Liver (tissue), 9 donors: Measurements from ENCODE around the gene PRR5L. TPM values are rescaled to one million over a fixed set of nuclear protein-coding genes. Genes with fewer than 3 reads are reported as not detected.

Experiments used
- DNase-seq: peaks from one replicate; pipeline ENCODE4 v3.0.0-alpha.2; 2017; ENCODE audit warnings: low spot score
- H3K27ac ChIP-seq, 2 donors: one replicate each; pipeline ENCODE4 v1.7.0; 2013; ENCODE audit warnings: inconsistent platforms in 2 of 2, low read length in 2 of 2, control low read depth in 1 of 2, low read depth in 1 of 2, mild to moderate bottlenecking in 1 of 2
- H3K27me3 ChIP-seq, 4 donors: one replicate each; pipeline versions ENCODE4 v1.6.1 to v1.7.0; 2013; ENCODE audit warnings: low read length in 3 of 4, inconsistent platforms in 1 of 4, mild to moderate bottlenecking in 1 of 4, moderate library complexity in 1 of 4; ENCODE audit not compliant: control insufficient read depth in 4 of 4, insufficient read depth in 4 of 4
- H3K36me3 ChIP-seq, 4 donors: one replicate each; pipeline versions ENCODE4 v1.6.1 to v1.7.0; 2013; ENCODE audit warnings: low read length in 3 of 4, mild to moderate bottlenecking in 3 of 4, low read depth in 1 of 4, moderate library complexity in 1 of 4; ENCODE audit not compliant: control insufficient read depth in 4 of 4, insufficient read depth in 3 of 4
- H3K4me1 ChIP-seq, 4 donors: one replicate each; pipeline versions ENCODE4 v1.6.1 to v1.7.0; 2013; ENCODE audit warnings: low read length in 3 of 4, mild to moderate bottlenecking in 3 of 4, moderate library complexity in 1 of 4; ENCODE audit not compliant: control insufficient read depth in 4 of 4, insufficient read depth in 4 of 4
- H3K4me3 ChIP-seq, 3 donors: one replicate each; pipeline versions ENCODE4 v1.6.1 to v1.7.0; 2013; ENCODE audit warnings: low read length in 3 of 3, control low read depth in 1 of 3, low read depth in 1 of 3, mild to moderate bottlenecking in 1 of 3
- H3K9ac ChIP-seq, 2 donors: one replicate each; pipeline ENCODE4 v1.7.0; 2013; ENCODE audit warnings: low read length in 2 of 2, mild to moderate bottlenecking in 2 of 2, moderate library complexity in 2 of 2, control low read depth in 1 of 2, low read depth in 1 of 2
- H3K9me3 ChIP-seq, 4 donors: one replicate each; pipeline versions ENCODE4 v1.6.1 to v1.7.0; 2013; ENCODE audit warnings: low read length in 3 of 4; ENCODE audit not compliant: control insufficient read depth in 4 of 4
- ATF3 ChIP-seq: IDR thresholded peaks from 2 replicates; pipeline ENCODE4 v1.6.1; 2016; ENCODE audit warnings: antibody characterized with exemption
- CTCF ChIP-seq: fragments of 150-350 bp; IDR thresholded peaks from 2 replicates; pipeline ENCODE4 v1.5.1; 2017; ENCODE audit warnings: improper control_type of control experiment, low read depth, low read length; ENCODE audit not compliant: missing input control
- FOXA1 ChIP-seq: IDR thresholded peaks from 2 replicates; pipeline ENCODE4 v1.6.1; 2016; ENCODE audit warnings: antibody characterized with exemption
- FOXA2 ChIP-seq: IDR thresholded peaks from 2 replicates; pipeline ENCODE4 v1.6.1; 2016; ENCODE audit warnings: antibody characterized with exemption
- HNF4A ChIP-seq, 2 donors: conservative IDR thresholded peaks; 2 replicates each; pipeline ENCODE4 v1.6.1; 2016; ENCODE audit warnings: antibody characterized with exemption in 2 of 2, mild to moderate bottlenecking in 2 of 2
- HNF4G ChIP-seq: IDR thresholded peaks from 2 replicates; pipeline ENCODE4 v1.6.1; 2016; ENCODE audit warnings: antibody characterized with exemption
- JUND ChIP-seq, 2 donors: IDR thresholded peaks; 2 replicates each; pipeline ENCODE4 v1.6.1; 2016; ENCODE audit warnings: antibody characterized with exemption in 2 of 2
- MAX ChIP-seq: IDR thresholded peaks from 2 replicates; pipeline ENCODE4 v1.6.1; 2016; ENCODE audit warnings: antibody characterized with exemption
- NR2F2 ChIP-seq: IDR thresholded peaks from 2 replicates; pipeline ENCODE4 v1.6.1; 2016; ENCODE audit warnings: antibody characterized with exemption
- RAD21 ChIP-seq, 2 donors: IDR thresholded peaks; 2 replicates each; pipeline ENCODE4 v1.6.1; 2016; ENCODE audit warnings: antibody characterized with exemption in 2 of 2, mild to moderate bottlenecking in 2 of 2
- REST ChIP-seq: IDR thresholded peaks from 2 replicates; pipeline ENCODE4 v1.6.1; 2016; ENCODE audit warnings: antibody characterized with exemption, mild to moderate bottlenecking
- RXRA ChIP-seq, 2 donors: IDR thresholded peaks; 2 replicates each; pipeline ENCODE4 v1.6.1; 2017 to 2018; ENCODE audit warnings: antibody characterized with exemption in 2 of 2, mild to moderate bottlenecking in 1 of 2
- SP1 ChIP-seq: IDR thresholded peaks from 2 replicates; pipeline ENCODE4 v1.6.1; 2018; ENCODE audit warnings: antibody characterized with exemption, mild to moderate bottlenecking
- TAF1 ChIP-seq: conservative IDR thresholded peaks from 2 replicates; pipeline ENCODE4 v1.6.1; 2016; ENCODE audit warnings: antibody characterized with exemption, mild to moderate bottlenecking
- YY1 ChIP-seq: IDR thresholded peaks from 2 replicates; pipeline ENCODE4 v1.6.1; 2016; ENCODE audit warnings: antibody characterized with exemption, mild to moderate bottlenecking
- ZBTB33 ChIP-seq: IDR thresholded peaks from 2 replicates; pipeline ENCODE4 v1.6.1; 2016; ENCODE audit warnings: antibody characterized with exemption
- WGBS: extraction: QIAGEN DNeasy Blood & Tissue Kit; methylation state at CpG from one replicate; pipeline ENCODE4 v1.1.7; 2013; 5-methylcytosine and 5-hydroxymethylcytosine counted together
- polyA plus RNA-seq, 2 donors: library from polyadenylated mRNA; stranded (reverse) in 1 of 2; unstranded in 1 of 2; fragments of 200-250 nt in 1 of 2; fragments of >200 nt in 1 of 2; fragmentation: Nextera tagmentation in 1 of 2; extraction: Ambion mirVana in 1 of 2; gene quantifications; one replicate each; pipeline versions ENCODE4 v1.2.1 to v1.2.3, GENCODE V29; 2013 to 2015
- total RNA-seq, 2 donors: library from RNA; depleted of rRNA; stranded (reverse); fragments of >200 nt; gene quantifications; one replicate each; pipeline ENCODE4 v1.2.3, GENCODE V29; 2014
- donor health status: healthy.
- donor health status: healthy.
- donor health status: healthy.
- donor health status: healthy.
- donor health status: healthy.

PRR5L gene
- total and polyA plus RNA-seq, 4 donors = 1.2 to 8.5 (median 4.5) TPM

- H3K9ac ChIP-seq = no peak overlapping the region
- no peak overlapping the region for H3K27ac ChIP-seq
- no peaks in the 10 kb centered on the region for H3K9me3 ChIP-seq
- H3K27me3 ChIP-seq = no peaks in the 10 kb centered on the region
- DNase-seq = no peak
- peaks cover 0 to 4% (median 0%) of the 10 kb centered on the region in 4 donors for H3K4me1 ChIP-seq
- H3K4me3 ChIP-seq = no peak overlapping the region
- TF ChIP-seq ZBTB33 (no peak), YY1 (no peak), RXRA (IDR thresholded peaks at IDR 0.05) (no peak), RAD21 (IDR thresholded peaks at IDR 0.05) (no peak), NR2F2 (no peak), TAF1 (no peak)
- H3K36me3 ChIP-seq = no peaks in the 10 kb centered on the region
- 48% methylated on average over 1 of the region's 1 CpG for WGBS
These were observed 107.6 kb downstream of the PRR5L start for GRCh38 chr11:36403661-36404060.

GRCh38 chr11:36404831-36405230 is 108.7 kb downstream of the PRR5L start:
- H3K4me1 ChIP-seq = peaks cover 0 to 4% (median 2%) of the 10 kb centered on the region in 4 donors
- 91% methylated on average over 3 of the region's 3 CpGs for WGBS
- no peak overlapping the region for H3K4me3 ChIP-seq
- H3K36me3 ChIP-seq = no peaks in the 10 kb centered on the region
- no peak overlapping the region for H3K27ac ChIP-seq
- H3K9me3 ChIP-seq = no peaks in the 10 kb centered on the region
- H3K9ac ChIP-seq = no peak overlapping the region
- no peaks in the 10 kb centered on the region for H3K27me3 ChIP-seq
- DNase-seq = no peak
- TF ChIP-seq MAX (no peak), ATF3 (no peak), YY1 (no peak), HNF4A (conservative IDR thresholded peaks at IDR 0.05) (no peak), ZBTB33 (no peak), SP1 (no peak), FOXA2 (no peak), REST (no peak), FOXA1 (no peak), NR2F2 (no peak), CTCF (no peak), JUND (IDR thresholded peaks at IDR 0.05) (no peak), HNF4G (no peak)
